CD4-positive, alpha-beta memory T cell (primary cell): ENCODE data around the gene EPB41L4A. TPM values are rescaled to one million over a fixed set of nuclear protein-coding genes. Genes with fewer than 3 reads are reported as not detected.

Source experiments
- CTCF ChIA-PET: fragments of 350-600 bp; sonication (Branson Sonifier 250); formaldehyde crosslinking; loops from one replicate; lab custom pipeline; 2021; ENCODE audit warnings: inconsistent platforms; ENCODE audit not compliant: partially characterized antibody; lab: Charles Lee
- POLR2A ChIA-PET: fragments of 350-600 bp; sonication (Branson Sonifier 250); formaldehyde crosslinking; loops from one replicate; lab custom pipeline; 2021; ENCODE audit not compliant: partially characterized antibody; lab: Charles Lee
- DNase-seq, 5 donors: peaks; one replicate each; pipeline versions ENCODE4 v3.0.0 to v3.0.0-alpha.2; 2020 to 2022; ENCODE audit warnings: mixed read lengths in 1 of 5
- H3K27ac ChIP-seq: one replicate; pipeline ENCODE4 v1.7.0; 2013; ENCODE audit warnings: low read depth, low read length
- H3K27me3 ChIP-seq: 2 replicates; pipeline ENCODE4 v1.7.0; 2013; ENCODE audit warnings: mild to moderate bottlenecking, low read length, moderate library complexity; ENCODE audit not compliant: insufficient read depth
- H3K36me3 ChIP-seq: 2 replicates; pipeline ENCODE4 v1.7.0; 2013; ENCODE audit warnings: mild to moderate bottlenecking, low read length, moderate library complexity; ENCODE audit not compliant: insufficient read depth
- H3K4me1 ChIP-seq: 2 replicates; pipeline ENCODE4 v1.7.0; 2013; ENCODE audit warnings: mild to moderate bottlenecking, low read length, moderate library complexity; ENCODE audit not compliant: insufficient read depth
- H3K4me3 ChIP-seq, 2 donors: one replicate each; pipeline ENCODE4 v1.7.0; 2013; ENCODE audit warnings: low read length in 2 of 2, mild to moderate bottlenecking in 1 of 2
- H3K9me3 ChIP-seq, 2 donors: one replicate each; pipeline ENCODE4 v1.7.0; 2013; ENCODE audit warnings: low read length in 2 of 2, control low read depth in 1 of 2; ENCODE audit not compliant: control insufficient read depth in 1 of 2
- H3K27ac Mint-ChIP-seq, 7 donors: one replicate each; pipeline ENCODE4 v1.8.0; 2020 to 2021; ENCODE audit warnings: mixed read lengths in 7 of 7, mild to moderate bottlenecking in 6 of 7, inconsistent platforms in 3 of 7, moderate library complexity in 3 of 7
- H3K27me3 Mint-ChIP-seq, 2 donors: one replicate each; pipeline ENCODE4 v1.8.0; 2020 to 2021; ENCODE audit warnings: mixed read lengths in 2 of 2
- H3K36me3 Mint-ChIP-seq, 2 donors: one replicate each; pipeline ENCODE4 v1.8.0; 2020 to 2021; ENCODE audit warnings: mixed read lengths in 2 of 2, inconsistent platforms in 1 of 2, mild to moderate bottlenecking in 1 of 2
- H3K4me1 Mint-ChIP-seq, 4 donors: one replicate each; pipeline ENCODE4 v1.8.0; 2020 to 2021; ENCODE audit warnings: mixed read lengths in 4 of 4, mild to moderate bottlenecking in 1 of 4
- H3K4me3 Mint-ChIP-seq, 8 donors: one replicate each; pipeline ENCODE4 v1.8.0; 2020 to 2021; ENCODE audit warnings: mixed read lengths in 8 of 8, mild to moderate bottlenecking in 7 of 8, moderate library complexity in 6 of 8, inconsistent platforms in 3 of 8
- H3K9me3 Mint-ChIP-seq, 8 donors: one replicate each; pipeline ENCODE4 v1.8.0; 2020 to 2021; ENCODE audit warnings: mixed read lengths in 8 of 8, mild to moderate bottlenecking in 5 of 8, inconsistent platforms in 3 of 8, moderate library complexity in 1 of 8
- intact Hi-C: fragments of 100-400 bp; cut with micrococcal nuclease; formaldehyde crosslinking; loops from one replicate; pipeline ENCODE4 v1.15.1; 2023
- polyA plus RNA-seq, 2 donors: library from polyadenylated mRNA; unstranded; fragments of 300-500 nt; fragmentation: Illumina TruSeq; gene quantifications; one replicate each; pipeline ENCODE4 v1.2.3, GENCODE V29; 2021
- total RNA-seq, 2 experiments: library from RNA; stranded (reverse); gene quantifications; one replicate each; pipeline ENCODE4 v1.2.3, GENCODE V29; 2021

The EPB41L4A gene
- total and polyA plus RNA-seq, 4 experiments from 2014 or later, result 0.30 to 1.1 (median 0.72) TPM

GRCh38 chr5:112312295-112313275, 106.5 kb downstream of the EPB41L4A start:
- no peaks in the 10 kb centered on the region for H3K36me3 Mint-ChIP-seq
- no peak for DNase-seq

GRCh38 chr5:112310746-112311145, 108.3 kb downstream of the EPB41L4A start:
- Mint-ChIP-seq H3K4me3 (no peak overlapping the region), H3K36me3 (no peaks in the 10 kb centered on the region), H3K27ac (no peak overlapping the region), H3K27me3 (peaks cover 9 to 15% of the 10 kb centered on the region in 2 donors), H3K4me1 (no peaks in the 10 kb centered on the region), H3K9me3 (peaks cover 0 to 2% (median 0%) of the 10 kb centered on the region in 8 donors)
- Histone ChIP-seq H3K9me3 (no peaks in the 10 kb centered on the region), H3K4me3 (no peak overlapping the region), H3K27me3 (no peaks in the 10 kb centered on the region), H3K4me1 (no peaks in the 10 kb centered on the region), H3K27ac (no peak overlapping the region), H3K36me3 (no peaks in the 10 kb centered on the region)
- POLR2A ChIA-PET, result no interaction called here
- DNase-seq, result no peak
- CTCF ChIA-PET, result no interaction called here
- intact Hi-C loops, result no loop called here

More at GRCh38 chr5:112312295-112313275, 106.5 kb downstream of the EPB41L4A start:
- intact Hi-C loops, result no loop called here
- Mint-ChIP-seq H3K9me3 (peaks cover 0 to 2% (median 0%) of the 10 kb centered on the region in 8 donors), H3K4me1 (no peaks in the 10 kb centered on the region), H3K27me3 (peaks cover 9 to 12% of the 10 kb centered on the region in 2 donors), H3K4me3 (no peak overlapping the region), H3K27ac (no peak overlapping the region)
- Histone ChIP-seq H3K4me1 (no peaks in the 10 kb centered on the region), H3K27ac (no peak overlapping the region), H3K4me3 (no peak overlapping the region), H3K36me3 (no peaks in the 10 kb centered on the region), H3K27me3 (no peaks in the 10 kb centered on the region), H3K9me3 (no peaks in the 10 kb centered on the region)
- CTCF ChIA-PET, result no interaction called here
- POLR2A ChIA-PET, result no interaction called here

- H3K4me1 Mint-ChIP-seq, result no peaks in the 10 kb centered on the region
- H3K36me3 Mint-ChIP-seq, result no peaks in the 10 kb centered on the region
- peaks cover 0 to 2% (median 0%) of the 10 kb centered on the region in 8 donors for H3K9me3 Mint-ChIP-seq
- intact Hi-C loops, result no loop called here
- H3K27ac Mint-ChIP-seq, result no peak overlapping the region
- DNase-seq, result no peak
- no peaks in the 10 kb centered on the region for H3K9me3 ChIP-seq
- H3K4me3 ChIP-seq, result no peak overlapping the region
- no peak overlapping the region for H3K27ac ChIP-seq
- CTCF ChIA-PET, result no interaction called here
- H3K27me3 Mint-ChIP-seq, result peaks cover 11 to 12% of the 10 kb centered on the region in 2 donors
- no peaks in the 10 kb centered on the region for H3K27me3 ChIP-seq
- no peak overlapping the region for H3K4me3 Mint-ChIP-seq
- no peaks in the 10 kb centered on the region for H3K36me3 ChIP-seq
- POLR2A ChIA-PET, result no interaction called here
- H3K4me1 ChIP-seq, result no peaks in the 10 kb centered on the region
These were observed 110.5 kb downstream of the EPB41L4A start for GRCh38 chr5:112308608-112309007.

GRCh38 chr5:112306956-112307355, 112.1 kb downstream of the EPB41L4A start:
- ChIA-PET POLR2A (no interaction called here), CTCF (no interaction called here)
- no peaks in the 10 kb centered on the region for H3K4me1 ChIP-seq
- Mint-ChIP-seq H3K4me1 (no peaks in the 10 kb centered on the region), H3K4me3 (no peak overlapping the region), H3K9me3 (peaks cover 0 to 2% (median 0%) of the 10 kb centered on the region in 8 donors), H3K36me3 (no peaks in the 10 kb centered on the region), H3K27ac (no peak overlapping the region), H3K27me3 (peaks cover 15 to 16% of the 10 kb centered on the region in 2 donors)
- DNase-seq, result no peak
- H3K27ac ChIP-seq, result no peak overlapping the region
- no peaks in the 10 kb centered on the region for H3K9me3 ChIP-seq
- H3K36me3 ChIP-seq, result no peaks in the 10 kb centered on the region
- intact Hi-C loops, result no loop called here
- no peaks in the 10 kb centered on the region for H3K27me3 ChIP-seq
- H3K4me3 ChIP-seq, result no peak overlapping the region

GRCh38 chr5:112304743-112305142, 114.3 kb downstream of the EPB41L4A start:
- no peaks in the 10 kb centered on the region for H3K36me3 ChIP-seq
- Mint-ChIP-seq H3K36me3 (no peaks in the 10 kb centered on the region), H3K27ac (no peak overlapping the region), H3K4me3 (no peak overlapping the region), H3K9me3 (peaks cover under 1 to 8% (median 6%) of the 10 kb centered on the region in 8 donors), H3K4me1 (no peaks in the 10 kb centered on the region), H3K27me3 (peaks cover 9 to 13% of the 10 kb centered on the region in 2 donors)
- no peak overlapping the region for H3K4me3 ChIP-seq
- H3K9me3 ChIP-seq, result no peaks in the 10 kb centered on the region
- POLR2A ChIA-PET, result no interaction called here
- CTCF ChIA-PET, result no interaction called here
- intact Hi-C loops, result no loop called here
- H3K27me3 ChIP-seq, result no peaks in the 10 kb centered on the region
- H3K27ac ChIP-seq, result no peak overlapping the region
- H3K4me1 ChIP-seq, result no peaks in the 10 kb centered on the region
- DNase-seq, result no peak

GRCh38 chr5:112303685-112304084, 115.4 kb downstream of the EPB41L4A start:
- Histone ChIP-seq H3K9me3 (no peaks in the 10 kb centered on the region), H3K4me3 (no peak overlapping the region), H3K27ac (no peak overlapping the region), H3K27me3 (no peaks in the 10 kb centered on the region), H3K4me1 (no peaks in the 10 kb centered on the region), H3K36me3 (no peaks in the 10 kb centered on the region)
- ChIA-PET CTCF (no interaction called here), POLR2A (no interaction called here)
- intact Hi-C loops, result no loop called here
- Mint-ChIP-seq H3K4me3 (no peak overlapping the region), H3K27me3 (peaks cover 9 to 10% of the 10 kb centered on the region in 2 donors), H3K27ac (no peak overlapping the region), H3K9me3 (peaks cover 2 to 16% (median 12%) of the 10 kb centered on the region in 8 donors), H3K4me1 (no peaks in the 10 kb centered on the region), H3K36me3 (no peaks in the 10 kb centered on the region)
- no peak for DNase-seq

GRCh38 chr5:112294126-112294525, 125.0 kb downstream of the EPB41L4A start:
- no peaks in the 10 kb centered on the region for H3K36me3 ChIP-seq
- H3K4me1 Mint-ChIP-seq, result no peaks in the 10 kb centered on the region
- H3K4me1 ChIP-seq, result no peaks in the 10 kb centered on the region
- H3K4me3 ChIP-seq, result no peak overlapping the region
- no peak overlapping the region for H3K27ac ChIP-seq
- peaks cover 0 to 4% of the 10 kb centered on the region in 2 donors for H3K9me3 ChIP-seq
- peaks cover 0 to 16% (median 11%) of the 10 kb centered on the region in 8 donors for H3K9me3 Mint-ChIP-seq
- intact Hi-C loops, result no loop called here
- H3K4me3 Mint-ChIP-seq, result no peak overlapping the region
- no peaks in the 10 kb centered on the region for H3K36me3 Mint-ChIP-seq
- no peak overlapping the region for H3K27ac Mint-ChIP-seq
- ChIA-PET POLR2A (no interaction called here), CTCF (no interaction called here)
- H3K27me3 ChIP-seq, result no peaks in the 10 kb centered on the region
- no peaks in the 10 kb centered on the region for H3K27me3 Mint-ChIP-seq
- no peak for DNase-seq
